Endothelial cell (in vitro differentiated cells): ENCODE measurements around the gene NOB1. TPM values are rescaled to one million over a fixed set of nuclear protein-coding genes. Genes with fewer than 3 reads are reported as not detected.
"Not testable (repeated sequence)": the region's sequence is repeated elsewhere in the genome, so short reads cannot be mapped to it uniquely, and the experiment has no call there.

Experiments
- DNase-seq: peaks from one replicate; pipeline ENCODE4 v3.0.0; 2021; ENCODE audit warnings: low spot score
- H3K27ac Mint-ChIP-seq: one replicate; pipeline ENCODE4 v1.8.0; 2021; ENCODE audit warnings: mixed read lengths, inconsistent platforms; ENCODE audit not compliant: unreplicated experiment
- H3K27me3 Mint-ChIP-seq: one replicate; pipeline ENCODE4 v1.8.0; 2021; ENCODE audit warnings: mild to moderate bottlenecking, moderate library complexity, mixed read lengths, inconsistent platforms; ENCODE audit not compliant: unreplicated experiment
- H3K36me3 Mint-ChIP-seq: one replicate; pipeline ENCODE4 v1.8.0; 2021; ENCODE audit warnings: mild to moderate bottlenecking, low read depth, mixed read lengths, inconsistent platforms; ENCODE audit not compliant: unreplicated experiment
- H3K4me1 Mint-ChIP-seq: one replicate; pipeline ENCODE4 v1.8.0; 2021; ENCODE audit warnings: mild to moderate bottlenecking, mixed read lengths, inconsistent platforms; ENCODE audit not compliant: unreplicated experiment
- H3K4me3 Mint-ChIP-seq: one replicate; pipeline ENCODE4 v1.8.0; 2021; ENCODE audit warnings: mild to moderate bottlenecking, mixed read lengths, inconsistent platforms; ENCODE audit not compliant: unreplicated experiment
- H3K9me3 Mint-ChIP-seq: one replicate; pipeline ENCODE4 v1.8.0; 2021; ENCODE audit warnings: mixed read lengths, inconsistent platforms; ENCODE audit not compliant: unreplicated experiment
- total RNA-seq: library from RNA; stranded (reverse); fragmentation: NEBNext Ultra II Directional; extraction: Animal tissue kit (Norgen Biotek cat#: 25700); gene quantifications from one replicate; pipeline ENCODE4 v1.2.1, GENCODE V29; 2021; ENCODE audit not compliant: unreplicated experiment
- TF ChIP-seq, protein P1 (sequence below): fragments of 200-600 bp; sonication (generic); IDR thresholded peaks from one replicate; pipeline ENCODE4 v1.5.0; 2021; ENCODE audit warnings: antibody characterized with exemption; ENCODE audit not compliant: unreplicated experiment

Gene NOB1
- total RNA-seq, 1 donor from 2014 or later, result 46.8 TPM

DNA sequence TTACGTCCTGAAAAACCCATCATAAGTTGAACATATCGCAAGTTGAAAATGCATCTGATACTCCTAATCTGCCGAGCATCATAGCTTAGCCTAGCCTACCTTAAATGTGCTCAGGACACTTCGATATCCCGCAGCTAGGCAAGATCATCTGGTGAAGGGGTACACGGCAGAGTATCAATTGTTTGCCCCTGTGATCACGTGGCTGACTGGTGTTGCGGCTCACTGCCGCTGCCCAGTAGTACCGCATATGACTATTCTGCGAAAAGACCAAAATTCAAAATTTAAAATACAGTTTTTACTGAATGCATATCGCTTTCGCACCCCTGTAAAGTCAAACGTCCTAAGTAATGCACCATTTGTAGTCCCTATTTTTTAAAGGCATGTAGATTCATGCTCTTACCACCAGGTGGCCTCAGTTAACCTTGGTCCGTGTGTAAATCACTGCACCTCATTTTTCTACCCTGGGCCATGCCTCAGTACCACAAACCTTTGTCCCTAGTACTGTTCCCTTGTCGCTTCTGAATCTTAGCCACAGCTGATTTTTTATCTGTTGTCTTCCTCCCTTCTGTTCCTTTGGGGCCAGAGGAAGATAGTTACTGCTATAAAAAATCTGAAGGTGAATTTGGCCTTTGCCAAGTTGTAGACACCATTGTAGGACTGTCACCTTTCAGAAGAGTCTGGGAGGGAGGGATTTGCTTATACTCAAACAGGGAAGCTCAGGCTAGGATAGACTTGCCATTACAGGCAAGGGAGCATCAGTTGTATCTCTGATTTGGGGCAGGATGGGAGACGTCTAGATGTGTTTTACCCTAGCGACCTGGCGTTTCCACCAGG is 41.8 kb upstream of the NOB1 start:
- H3K4me1 Mint-ChIP-seq, result no peaks in the 10 kb centered on the region

DNA sequence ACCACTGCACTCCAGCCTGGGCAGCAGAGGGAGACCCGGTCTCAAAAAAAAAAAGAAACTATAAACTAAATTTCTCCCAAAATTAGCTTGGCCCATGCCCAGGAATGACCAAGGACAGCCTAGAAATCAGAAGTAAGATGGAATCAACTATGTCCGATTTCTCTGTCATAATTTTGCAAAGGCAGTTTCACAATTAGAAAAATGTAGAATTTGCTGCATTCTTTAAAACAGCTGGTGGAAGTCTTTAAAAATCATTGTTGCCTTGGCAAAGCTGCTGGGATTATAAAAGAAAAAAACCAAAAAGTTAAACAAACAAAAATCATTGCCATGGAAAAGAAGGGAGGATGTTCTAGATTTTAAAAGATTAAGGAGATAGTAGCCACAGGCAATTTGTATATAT is 39.8 kb upstream of the NOB1 start:
- Mint-ChIP-seq H3K27ac (no peak overlapping the region), H3K9me3 (no peaks in the 10 kb centered on the region), H3K4me3 (no peak overlapping the region), H3K27me3 (peaks cover 1% of the 10 kb centered on the region), H3K4me1 (no peaks in the 10 kb centered on the region), H3K36me3 (peaks cover 3% of the 10 kb centered on the region)
- TF ChIP-seq, protein P1, sequence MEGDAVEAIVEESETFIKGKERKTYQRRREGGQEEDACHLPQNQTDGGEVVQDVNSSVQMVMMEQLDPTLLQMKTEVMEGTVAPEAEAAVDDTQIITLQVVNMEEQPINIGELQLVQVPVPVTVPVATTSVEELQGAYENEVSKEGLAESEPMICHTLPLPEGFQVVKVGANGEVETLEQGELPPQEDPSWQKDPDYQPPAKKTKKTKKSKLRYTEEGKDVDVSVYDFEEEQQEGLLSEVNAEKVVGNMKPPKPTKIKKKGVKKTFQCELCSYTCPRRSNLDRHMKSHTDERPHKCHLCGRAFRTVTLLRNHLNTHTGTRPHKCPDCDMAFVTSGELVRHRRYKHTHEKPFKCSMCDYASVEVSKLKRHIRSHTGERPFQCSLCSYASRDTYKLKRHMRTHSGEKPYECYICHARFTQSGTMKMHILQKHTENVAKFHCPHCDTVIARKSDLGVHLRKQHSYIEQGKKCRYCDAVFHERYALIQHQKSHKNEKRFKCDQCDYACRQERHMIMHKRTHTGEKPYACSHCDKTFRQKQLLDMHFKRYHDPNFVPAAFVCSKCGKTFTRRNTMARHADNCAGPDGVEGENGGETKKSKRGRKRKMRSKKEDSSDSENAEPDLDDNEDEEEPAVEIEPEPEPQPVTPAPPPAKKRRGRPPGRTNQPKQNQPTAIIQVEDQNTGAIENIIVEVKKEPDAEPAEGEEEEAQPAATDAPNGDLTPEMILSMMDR, result no peak
- DNase-seq, result no peak

More for the DNA sequence above, 41.8 kb upstream of the NOB1 start:
- DNase-seq, result peak; percentile 41
- no peak overlapping the region for H3K4me3 Mint-ChIP-seq
- H3K36me3 Mint-ChIP-seq, result peaks cover 7% of the 10 kb centered on the region
- H3K27me3 Mint-ChIP-seq, result peaks cover 1% of the 10 kb centered on the region
- TF ChIP-seq, protein P1, result peak; percentile 95
- no peak overlapping the region for H3K27ac Mint-ChIP-seq
- no peaks in the 10 kb centered on the region for H3K9me3 Mint-ChIP-seq

DNA sequence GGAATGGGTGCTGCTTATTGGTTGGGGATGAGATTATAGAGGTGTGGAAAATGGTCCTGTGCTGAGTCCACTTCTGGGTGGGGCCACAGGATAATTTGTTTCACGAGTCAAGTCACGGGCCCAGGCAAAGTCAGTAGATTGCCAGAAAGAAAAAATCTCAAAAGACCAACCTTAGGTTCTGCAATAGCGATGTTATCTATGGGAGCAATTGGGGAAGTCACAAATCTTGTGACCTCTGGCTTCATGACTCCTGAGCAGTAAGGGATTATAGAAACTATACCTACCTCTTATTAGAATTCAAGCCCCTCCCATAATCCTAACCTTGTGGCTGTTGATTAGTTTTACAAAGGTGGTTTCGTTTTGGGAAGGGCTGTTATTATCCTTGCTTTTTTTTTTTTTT is 38.8 kb upstream of the NOB1 start:
- Mint-ChIP-seq H3K4me3 (no peak overlapping the region), H3K36me3 (peaks cover 6% of the 10 kb centered on the region), H3K27me3 (peaks cover 1% of the 10 kb centered on the region), H3K27ac (no peak overlapping the region), H3K4me1 (no peaks in the 10 kb centered on the region), H3K9me3 (no peaks in the 10 kb centered on the region)
- DNase-seq, result no peak
- TF ChIP-seq, protein P1, result no peak

DNA sequence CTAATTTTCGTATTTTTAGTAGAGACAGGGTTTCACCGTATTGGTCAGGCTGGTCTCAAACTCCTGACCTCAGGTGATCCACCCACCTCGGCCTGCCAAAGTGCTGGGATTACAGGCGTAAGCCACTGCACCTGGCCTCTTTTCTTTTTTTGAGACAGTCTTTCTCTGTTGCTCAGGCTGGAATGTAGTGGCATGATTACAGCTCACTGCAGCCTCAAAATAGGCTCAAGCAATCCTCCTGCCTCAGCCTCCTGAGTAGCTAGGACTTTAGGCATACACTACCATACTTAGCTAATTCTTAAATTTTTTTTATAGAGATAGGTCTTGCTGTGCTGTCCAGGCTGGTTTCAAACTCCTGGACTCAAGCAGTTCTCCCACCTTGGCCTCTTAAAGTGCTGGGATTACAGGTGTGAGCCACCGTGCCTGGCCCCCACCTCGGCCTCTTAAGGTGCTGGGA is 36.7 kb upstream of the NOB1 start:
- not testable (repeated sequence) for H3K4me1 Mint-ChIP-seq, H3K9me3 Mint-ChIP-seq, H3K4me3 Mint-ChIP-seq, H3K27me3 Mint-ChIP-seq, H3K27ac Mint-ChIP-seq, DNase-seq
- peaks cover 14% of the 10 kb centered on the region for H3K36me3 Mint-ChIP-seq

DNA sequence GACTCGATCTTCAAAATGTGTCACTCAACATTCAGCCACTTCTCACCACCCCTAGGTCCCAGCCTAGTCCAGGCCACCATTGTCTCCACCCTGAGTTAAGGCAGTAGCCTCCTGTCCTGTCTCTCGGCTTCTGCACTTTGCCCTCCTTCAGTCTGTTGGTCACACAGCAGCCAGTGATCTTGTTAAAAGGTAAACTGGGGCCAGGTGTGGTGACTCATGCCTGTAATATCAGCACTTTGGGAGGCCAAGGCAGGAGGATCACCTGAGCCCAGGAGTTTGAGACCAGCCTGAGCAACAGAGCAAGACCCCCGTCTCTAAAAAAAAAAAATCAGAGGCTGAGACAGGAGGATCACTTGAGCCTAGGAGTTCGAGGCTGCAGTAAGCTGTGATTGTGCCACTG is 33.2 kb upstream of the NOB1 start:
- DNase-seq, result no peak
- TF ChIP-seq, protein P1, result no peak
- H3K27ac Mint-ChIP-seq, result no peak overlapping the region
- no peaks in the 10 kb centered on the region for H3K4me1 Mint-ChIP-seq
- peaks cover 17% of the 10 kb centered on the region for H3K36me3 Mint-ChIP-seq
- H3K27me3 Mint-ChIP-seq, result peaks cover 3% of the 10 kb centered on the region
- no peaks in the 10 kb centered on the region for H3K9me3 Mint-ChIP-seq
- H3K4me3 Mint-ChIP-seq, result no peak overlapping the region
